ENCODE results near the gene SCP2D1. TPM values are rescaled to one million over a fixed set of nuclear protein-coding genes. Genes with fewer than 3 reads are reported as not detected.

The SCP2D1 gene
- total RNA-seq, 1 donor, result not detected

- no peak for DNase-seq (ENCODE audit: low read depth in 2 of 3, low spot score in 2 of 3)
Measured at GRCh38 chr20:18858816-18859215, 45.2 kb downstream of the SCP2D1 start.

Other genes starting within 250 kb of the SCP2D1 start
- gene SMIM26, start 246.4 kb upstream of the SCP2D1 start, total RNA-seq, result 92.6 TPM
- gene DTD1, start 225.7 kb upstream of the SCP2D1 start, total RNA-seq, result 39.6 TPM